GM21515 (cell line): ENCODE results near the gene ATP5F1C.
A peak's percentile ranks its signal among the peaks of the same experiment; 100 is the strongest.
"Not testable (repeated sequence)": the region's sequence is repeated elsewhere in the genome, so short reads cannot be mapped to it uniquely, and the experiment has no call there.

Experiments used
- ATAC-seq: cut with Tn5 transposase; IDR thresholded peaks from one replicate; pipeline ENCODE4 v1.9.1; 2021; ENCODE audit not compliant: unreplicated experiment

The ATP5F1C gene

DNA sequence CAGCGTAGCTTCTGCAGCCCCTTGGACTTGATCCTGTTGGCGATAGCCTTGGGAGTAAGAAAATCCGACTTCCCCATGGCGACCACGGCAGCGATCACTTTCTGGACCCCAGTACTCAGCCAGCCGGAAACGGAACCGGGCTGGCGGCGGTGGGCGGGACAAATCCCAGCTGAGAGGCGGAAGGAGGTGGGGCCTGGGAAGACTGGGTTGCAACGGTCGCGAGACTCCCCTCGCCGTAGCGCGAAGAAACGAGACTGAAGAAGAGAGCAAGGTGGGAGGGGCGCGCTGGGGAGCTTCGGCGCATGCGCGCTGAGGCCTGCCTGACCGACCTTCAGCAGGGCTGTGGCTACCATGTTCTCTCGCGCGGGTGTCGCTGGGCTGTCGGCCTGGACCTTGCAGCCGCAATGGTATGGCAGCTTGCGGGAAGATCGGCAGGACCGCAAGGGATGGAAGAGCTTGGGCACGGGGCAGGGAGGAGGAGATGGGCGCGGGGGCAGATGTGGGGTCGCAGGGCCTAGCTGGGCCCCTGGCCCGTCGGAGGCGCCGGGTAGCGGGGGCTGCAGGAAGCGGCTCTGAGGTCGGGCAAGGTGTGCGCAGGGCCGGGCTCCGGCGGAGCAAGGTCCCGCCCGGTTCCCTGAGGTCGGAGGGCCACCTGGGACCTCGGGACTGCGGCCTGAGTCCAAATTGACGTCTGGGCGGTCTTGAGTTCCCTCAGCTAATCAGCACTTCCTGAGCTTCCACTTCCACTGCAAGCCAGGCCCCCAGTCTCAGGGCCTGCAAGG lies at the start of gene ATP5F1C, which contains the start of gene KIN:
ATP5F1C (plus strand) TSS at position 321 of the 782 bp plus-strand sequence; CDS start at position 352, 31 bp downstream.
KIN (minus strand) TSS at position 137 of the 782 bp plus-strand sequence; CDS start at position 77, 60 bp downstream.
- ATAC-seq: peak; percentile 96

- ATAC-seq: no peak
These were observed 49.2 kb upstream of the ATP5F1C start for GRCh38 chr10:7738536-7739407.

DNA sequence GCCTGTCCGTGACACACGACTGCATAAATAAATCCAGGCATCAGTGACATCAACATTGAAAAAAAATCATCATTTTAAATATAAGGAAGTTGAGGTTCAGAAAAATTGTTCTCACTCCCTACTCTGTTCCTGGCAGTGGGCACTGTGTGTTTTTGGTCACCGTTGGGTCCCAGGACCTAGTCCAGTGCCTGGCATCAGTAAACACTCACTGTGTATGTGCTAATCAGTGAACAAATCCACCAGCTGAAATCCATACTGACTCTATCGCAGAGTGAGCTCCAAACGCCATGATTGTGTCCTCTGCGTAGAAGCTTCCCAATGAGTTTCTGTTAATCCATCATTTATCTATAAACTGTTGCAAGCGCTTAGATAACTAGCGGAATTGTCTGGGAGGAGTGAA lies 43.7 kb upstream of the ATP5F1C start:
- no peak for ATAC-seq

- ATAC-seq: not testable (repeated sequence)
These were observed 39.3 kb upstream of the ATP5F1C start for GRCh38 chr10:7748637-7749036.

- no peak for ATAC-seq
These were observed 37.8 kb upstream of the ATP5F1C start for GRCh38 chr10:7750222-7750621.

- ATAC-seq: no peak
These were observed 35.7 kb upstream of the ATP5F1C start for GRCh38 chr10:7752251-7752650.

- no peak for ATAC-seq
These were observed 32.9 kb upstream of the ATP5F1C start for GRCh38 chr10:7755103-7755502.

DNA sequence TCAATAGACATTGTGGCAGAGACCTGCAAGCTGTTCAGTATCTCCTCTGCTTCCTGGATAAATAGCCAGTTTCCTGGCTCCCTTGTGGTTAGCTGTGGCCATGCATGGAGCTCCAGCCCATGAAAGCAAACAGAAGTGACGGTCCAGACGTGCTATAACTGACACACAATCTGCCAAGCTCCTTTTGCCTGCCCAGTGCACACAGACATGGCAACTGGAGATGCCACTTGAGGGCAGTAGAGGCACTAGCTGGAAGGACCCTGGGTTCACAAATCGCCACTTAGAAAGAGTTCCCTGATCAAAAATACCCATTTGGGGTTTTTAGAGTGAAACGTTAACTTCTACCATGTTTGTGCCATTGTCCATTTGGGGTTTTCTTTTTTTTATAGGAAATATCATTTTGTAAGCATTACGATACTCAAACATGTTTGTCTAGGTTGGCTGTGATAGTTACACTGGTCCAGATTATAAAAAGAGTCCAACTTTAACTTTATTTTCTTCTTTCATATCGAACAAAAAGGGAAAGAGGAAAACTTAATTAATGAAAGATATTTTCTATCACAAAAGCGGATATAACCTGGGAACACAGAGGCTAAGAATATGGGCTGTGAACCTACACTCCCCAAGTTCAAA lies 31.5 kb upstream of the ATP5F1C start:
- ATAC-seq: no peak

DNA sequence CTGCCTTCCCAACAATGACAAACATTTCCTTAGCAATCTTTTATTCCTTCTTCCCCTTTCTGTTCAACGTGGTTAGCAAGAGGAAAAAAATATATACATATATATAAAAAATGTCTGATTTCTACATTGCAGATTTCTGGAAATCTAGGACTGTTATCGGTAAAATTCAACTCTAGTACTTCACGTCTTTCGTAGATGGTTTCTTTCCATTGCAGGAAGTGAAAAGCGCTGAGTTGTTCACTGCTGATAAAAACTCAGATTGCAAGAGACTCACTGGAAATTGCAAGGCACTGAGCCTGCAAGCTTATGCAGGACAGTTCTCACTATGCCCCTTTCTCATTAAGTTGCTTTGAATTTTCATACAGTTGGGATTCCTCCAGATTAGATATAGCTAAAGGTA lies 24.0 kb upstream of the ATP5F1C start:
- ATAC-seq: no peak

DNA sequence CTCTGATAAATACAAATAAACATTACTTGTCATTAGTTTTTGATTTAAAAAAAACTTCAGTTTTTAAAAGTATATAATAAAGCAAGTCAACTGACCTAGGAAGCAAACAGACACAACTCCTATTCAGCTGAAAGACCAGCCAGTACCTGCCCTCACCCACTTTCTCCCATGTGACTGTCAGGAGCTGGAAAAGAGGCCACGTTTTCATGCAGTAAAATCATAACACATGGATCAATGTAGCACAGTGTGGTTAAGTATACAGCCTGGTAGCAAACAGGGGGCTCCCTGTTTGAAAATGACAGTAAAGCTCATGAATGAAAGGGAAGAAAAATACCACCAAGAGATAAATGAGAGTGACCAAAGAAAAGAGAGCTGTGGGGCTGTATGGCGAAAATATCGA lies 21.7 kb upstream of the ATP5F1C start:
- no peak for ATAC-seq

- ATAC-seq: no peak
These were observed 20.8 kb upstream of the ATP5F1C start for GRCh38 chr10:7767209-7767608.

DNA sequence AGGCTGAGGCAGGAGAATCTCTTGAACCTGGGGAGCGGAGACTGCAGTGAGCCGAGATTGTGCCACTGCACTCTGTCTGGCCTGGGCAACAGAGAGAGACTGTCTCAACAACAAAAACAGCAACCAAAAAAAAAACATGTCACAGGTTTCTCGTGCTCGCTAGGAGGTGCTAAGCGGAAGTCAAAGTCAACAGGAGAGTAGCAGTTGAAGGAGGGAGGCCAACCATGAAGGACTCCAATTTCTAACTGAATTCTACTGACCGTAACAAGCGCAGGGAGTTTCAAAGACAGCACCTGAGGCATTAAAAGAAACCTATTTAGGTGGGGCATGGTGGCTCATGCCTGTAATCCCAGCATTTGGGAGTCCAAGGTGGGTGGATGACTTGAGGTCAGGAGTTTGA lies 19.6 kb upstream of the ATP5F1C start:
- ATAC-seq: no peak

DNA sequence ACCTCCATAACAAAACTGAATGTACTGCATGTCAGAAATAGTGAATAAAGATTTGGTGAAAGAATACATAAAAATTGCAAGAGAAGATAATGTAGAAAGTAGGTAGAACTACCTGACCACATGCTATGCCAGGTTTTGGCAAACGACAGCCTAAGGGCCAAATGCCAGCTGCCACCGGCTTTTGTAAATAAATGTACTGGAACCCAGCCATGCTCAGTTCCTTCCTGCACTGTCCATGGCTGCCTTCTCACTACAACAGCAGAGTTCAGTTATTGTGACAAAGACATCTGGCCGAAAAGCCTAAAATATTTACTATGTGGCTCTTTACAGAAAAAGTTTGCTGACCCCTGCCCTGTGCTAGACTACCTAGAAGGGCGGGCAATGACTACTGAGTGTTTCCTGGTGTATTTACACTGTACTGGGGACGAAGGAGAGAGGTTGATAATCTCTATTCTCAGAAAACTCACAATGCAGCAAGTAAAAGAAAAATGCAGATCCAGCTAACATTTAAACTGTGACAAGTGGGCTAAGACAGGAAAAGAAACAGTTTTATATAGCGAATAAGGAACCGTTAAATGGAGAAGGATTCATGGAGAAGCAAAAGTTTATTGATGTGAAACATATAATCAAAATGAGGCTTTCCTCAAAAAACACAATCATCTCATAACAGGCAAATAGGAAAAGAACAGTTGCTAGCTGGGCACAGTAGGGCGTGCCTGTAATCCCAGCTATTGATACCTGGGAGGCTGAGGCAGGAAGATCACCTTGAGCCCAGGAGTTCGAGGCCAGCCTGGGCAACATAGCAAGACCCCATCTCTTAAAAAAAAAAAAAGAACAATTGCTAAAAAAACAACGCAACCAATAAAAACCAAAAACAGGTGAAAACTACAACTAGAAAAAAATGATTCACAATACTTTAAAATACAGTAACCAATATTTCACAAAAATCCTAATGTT lies 13.9 kb upstream of the ATP5F1C start:
- no peak for ATAC-seq

GRCh38 chr10:7776777-7777176 lies 11.2 kb upstream of the ATP5F1C start:
- ATAC-seq: no peak

- not testable (repeated sequence) for ATAC-seq
These were observed 5.8 kb upstream of the ATP5F1C start for GRCh38 chr10:7782194-7782593.

GRCh38 chr10:7786430-7786829 lies 1.5 kb upstream of the ATP5F1C start:
- no peak for ATAC-seq

DNA sequence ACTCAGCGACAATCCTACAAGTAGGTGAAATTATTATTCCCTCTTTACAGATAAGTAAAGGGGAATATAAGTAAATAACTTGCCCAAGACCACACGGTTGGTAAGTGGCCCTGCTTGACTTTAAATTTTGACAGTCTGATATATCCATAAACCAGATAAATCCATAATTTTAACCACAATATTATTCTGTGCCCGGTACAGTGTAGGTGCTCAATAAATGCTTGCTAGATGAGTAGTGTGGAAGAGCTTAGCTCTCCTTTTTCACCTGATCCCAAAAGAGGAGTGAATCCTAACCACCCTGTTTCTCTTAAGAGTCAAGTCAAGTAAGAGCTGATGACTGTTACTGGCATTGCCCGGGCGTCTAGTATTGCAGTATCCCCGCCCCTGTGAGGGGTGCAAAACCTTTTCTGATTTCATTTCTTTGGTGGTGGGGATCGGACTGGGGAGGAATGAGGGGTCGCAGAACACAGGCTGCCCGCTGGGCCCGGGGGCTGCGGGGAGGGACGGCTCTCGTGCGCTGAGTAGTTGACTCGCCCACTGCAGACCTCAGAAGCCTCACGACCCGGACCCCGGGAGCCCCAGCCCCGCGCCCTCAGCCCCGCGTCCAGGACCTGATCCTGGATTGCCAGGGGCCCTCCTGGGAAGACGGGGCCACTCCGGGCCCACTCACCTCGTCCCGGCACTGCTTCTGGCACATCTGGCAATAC lies 674 bp upstream of the ATP5F1C start:
- ATAC-seq: peak; percentile 12

DNA sequence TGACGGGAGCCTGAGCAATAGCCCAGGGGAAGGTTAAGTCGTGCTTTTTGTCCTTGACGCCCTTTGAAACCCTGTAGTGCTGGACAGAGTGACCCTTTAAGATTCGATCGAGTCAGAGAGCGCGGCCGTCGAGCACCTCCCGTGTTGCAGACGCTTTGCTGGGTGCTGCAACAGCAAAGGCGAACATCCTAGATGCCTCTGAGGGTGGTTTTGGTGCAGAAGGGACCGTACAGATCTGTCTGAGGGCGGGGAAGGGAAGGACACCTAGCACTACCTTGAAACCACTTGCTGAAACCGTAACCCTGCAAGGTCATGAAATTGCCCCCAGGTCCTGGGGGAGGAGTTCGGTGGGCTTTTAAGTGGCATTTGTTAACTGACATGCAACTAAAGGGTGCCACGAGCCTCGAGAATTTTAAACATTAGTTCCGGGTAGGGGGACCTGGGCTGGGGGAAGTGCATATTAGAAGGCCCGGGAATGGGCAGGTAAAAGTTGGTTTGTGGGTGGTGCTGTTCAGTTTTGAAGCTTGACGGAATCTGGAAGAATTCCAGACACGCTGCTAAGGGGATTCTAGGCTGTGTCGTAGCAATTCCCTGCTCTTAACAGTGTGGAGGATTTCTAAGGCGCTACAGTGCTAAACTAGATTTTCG lies 786 bp downstream of the ATP5F1C start:
- ATAC-seq: peak; percentile 14

GRCh38 chr10:7789390-7789789 lies 1.4 kb downstream of the ATP5F1C start:
- ATAC-seq: no peak
